Activated CD4-positive, CD25-positive, alpha-beta regulatory T cell (primary cell): ENCODE data around the gene P2RY6.

Experiments
- DNase-seq, 4 experiments: peaks; one replicate each; lab custom pipeline; 2025; lab: John Stamatoyannopoulos, UW

P2RY6 gene

DNA sequence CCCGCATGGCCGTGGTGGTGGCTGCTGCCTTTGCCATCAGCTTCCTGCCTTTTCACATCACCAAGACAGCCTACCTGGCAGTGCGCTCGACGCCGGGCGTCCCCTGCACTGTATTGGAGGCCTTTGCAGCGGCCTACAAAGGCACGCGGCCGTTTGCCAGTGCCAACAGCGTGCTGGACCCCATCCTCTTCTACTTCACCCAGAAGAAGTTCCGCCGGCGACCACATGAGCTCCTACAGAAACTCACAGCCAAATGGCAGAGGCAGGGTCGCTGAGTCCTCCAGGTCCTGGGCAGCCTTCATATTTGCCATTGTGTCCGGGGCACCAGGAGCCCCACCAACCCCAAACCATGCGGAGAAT is 25.1 kb downstream of the P2RY6 start:
- DNase-seq, result no peak

DNA sequence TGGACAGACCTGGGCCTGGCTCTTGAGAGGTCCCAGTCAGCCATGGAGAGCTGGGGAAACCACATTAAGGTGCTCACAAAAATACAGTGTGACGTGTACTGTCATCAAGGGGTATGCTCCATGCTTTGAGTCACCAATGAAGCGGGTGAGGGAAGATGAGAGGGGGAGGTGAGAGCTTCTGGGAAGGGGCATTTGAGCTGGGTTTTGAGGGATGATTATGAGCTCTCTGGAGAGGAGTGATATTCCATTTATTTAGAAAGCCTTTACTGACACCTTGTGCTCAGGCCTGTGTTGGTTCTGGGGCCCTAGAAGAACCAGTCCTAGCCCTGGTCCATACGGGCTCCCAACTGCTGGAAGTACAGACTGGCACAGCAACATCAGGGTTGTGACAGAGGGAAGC is 25.6 kb downstream of the P2RY6 start:
- no peak for DNase-seq

DNA sequence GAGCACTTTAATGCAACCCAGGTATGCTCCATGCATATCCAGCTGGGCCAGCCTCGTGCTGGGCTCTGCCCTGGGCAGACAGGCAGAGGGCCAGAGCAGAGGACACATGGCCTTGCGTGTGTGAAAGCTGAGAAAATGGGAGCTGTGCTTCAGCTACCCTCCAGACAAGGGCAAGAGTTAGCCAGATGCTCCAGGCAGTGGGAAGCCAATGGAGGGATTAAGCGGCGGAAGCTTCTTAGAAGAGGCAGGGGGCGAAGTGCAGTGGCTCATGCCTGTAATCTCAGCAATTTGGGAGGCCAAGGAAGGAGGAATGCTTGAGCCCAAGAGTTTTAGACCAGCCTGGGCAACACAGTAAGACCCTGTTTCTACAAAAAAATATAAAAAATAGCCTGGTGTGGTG is 26.1 kb downstream of the P2RY6 start:
- no peak for DNase-seq

DNA sequence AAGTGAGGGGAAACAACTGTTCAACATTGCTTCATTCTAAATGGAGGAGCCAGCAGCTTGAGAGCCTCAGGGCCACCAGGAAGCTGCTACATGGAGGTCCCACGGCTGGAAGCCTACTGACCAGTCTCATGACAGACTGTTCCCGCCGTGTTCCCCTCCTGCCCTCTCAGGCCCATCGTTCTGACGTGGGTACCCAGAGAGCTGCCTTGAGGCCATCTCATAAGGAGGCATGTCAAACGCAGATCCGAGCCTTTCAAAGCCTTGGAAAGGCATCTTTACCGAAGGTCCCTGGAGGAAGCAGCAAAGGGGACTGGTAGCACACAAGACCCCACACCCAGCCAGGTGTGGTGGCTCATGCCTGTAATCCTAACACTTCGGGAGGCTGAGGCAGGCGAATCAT is 27.6 kb downstream of the P2RY6 start:
- DNase-seq, result no peak

DNA sequence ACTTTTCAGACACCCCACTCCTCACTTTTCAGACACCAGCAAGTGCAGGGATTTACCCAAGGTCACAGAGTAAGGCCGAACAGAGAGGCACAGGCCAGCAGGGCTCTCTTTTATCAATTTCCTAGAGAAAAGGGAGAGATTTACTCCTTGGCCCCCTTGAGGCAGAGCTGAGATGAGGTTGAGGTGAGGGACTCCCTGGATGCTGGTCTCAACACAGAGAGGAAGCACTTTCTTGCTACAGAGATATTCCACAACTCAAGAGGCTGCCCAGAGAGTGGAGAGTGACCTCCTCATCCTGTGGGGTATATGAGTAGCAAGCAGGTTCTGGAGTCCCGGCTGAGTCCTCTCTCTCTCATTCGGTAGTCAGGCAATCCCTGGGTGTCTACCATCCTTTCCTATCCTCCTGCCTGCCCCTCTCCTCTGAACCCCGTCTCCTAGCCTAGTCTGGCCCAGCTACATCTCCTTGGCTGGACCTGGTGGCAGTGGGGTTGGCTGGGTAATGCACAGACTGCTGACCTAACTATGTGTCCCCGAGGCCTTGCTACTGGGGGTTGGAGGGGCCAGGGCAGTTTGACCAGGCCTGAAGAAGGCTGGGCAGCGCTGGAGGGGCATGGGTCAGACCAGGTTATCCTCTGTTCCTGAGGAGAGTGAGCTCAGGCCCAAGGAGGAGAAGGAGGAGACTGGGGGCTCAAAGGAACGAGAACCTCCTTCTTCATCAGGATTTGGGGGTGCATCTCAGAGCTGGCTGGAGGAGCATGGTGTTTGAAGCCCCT is 34.1 kb downstream of the P2RY6 start:
- DNase-seq, result no peak

DNA sequence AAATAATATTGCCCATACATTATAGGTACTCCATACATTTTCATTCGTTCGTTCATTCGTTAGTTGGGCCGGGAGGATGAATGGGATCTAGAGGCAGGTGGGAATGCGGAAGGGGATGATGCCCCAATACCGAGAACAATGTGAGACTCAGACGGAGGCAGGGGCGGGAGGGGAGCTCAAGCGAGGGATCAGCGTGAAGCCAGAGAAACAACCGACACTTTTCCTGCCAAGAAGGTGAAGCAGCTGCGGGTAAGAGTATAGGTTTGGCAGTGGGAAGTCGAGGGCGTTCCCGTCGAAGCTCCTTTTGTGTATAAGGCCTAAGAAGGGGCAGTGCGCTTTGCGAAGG is 34.8 kb downstream of the P2RY6 start:
- no peak for DNase-seq

DNA sequence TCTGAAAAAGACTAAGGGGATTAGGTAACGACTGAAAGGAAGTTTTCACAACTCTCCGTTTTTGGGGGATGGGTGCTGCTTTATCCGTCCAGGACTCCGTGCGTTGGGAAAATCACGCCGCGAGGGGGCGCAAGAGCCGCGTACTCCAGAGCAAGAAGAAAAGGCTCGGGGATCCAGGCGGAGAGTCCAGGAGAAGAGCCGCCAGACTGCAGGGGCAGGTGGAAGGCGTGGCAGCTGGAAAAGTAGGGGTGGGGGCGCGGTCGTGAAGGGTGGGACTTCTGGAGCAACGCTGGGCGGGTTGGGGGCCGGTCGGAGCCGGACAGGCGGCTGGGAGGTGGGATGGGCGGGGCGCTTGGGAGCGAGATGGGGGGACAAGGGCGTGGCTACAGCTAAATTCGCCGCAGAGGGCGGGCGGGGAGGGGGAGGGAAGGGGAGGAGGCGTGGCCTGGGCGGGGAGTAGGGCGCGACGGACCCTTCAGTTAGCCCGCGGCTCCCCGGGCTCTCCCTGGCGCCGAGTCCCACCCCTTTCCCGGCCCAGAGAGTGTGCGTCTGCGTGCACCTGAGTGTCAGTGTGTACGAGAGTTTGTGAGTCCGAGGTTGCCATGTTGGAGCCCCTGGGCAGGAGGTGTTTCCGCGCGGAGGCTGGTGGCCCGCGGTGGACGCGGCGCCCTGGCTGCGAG is 35.3 kb downstream of the P2RY6 start:
- peak; percentile 72 to 94 (median 78) for DNase-seq

DNA sequence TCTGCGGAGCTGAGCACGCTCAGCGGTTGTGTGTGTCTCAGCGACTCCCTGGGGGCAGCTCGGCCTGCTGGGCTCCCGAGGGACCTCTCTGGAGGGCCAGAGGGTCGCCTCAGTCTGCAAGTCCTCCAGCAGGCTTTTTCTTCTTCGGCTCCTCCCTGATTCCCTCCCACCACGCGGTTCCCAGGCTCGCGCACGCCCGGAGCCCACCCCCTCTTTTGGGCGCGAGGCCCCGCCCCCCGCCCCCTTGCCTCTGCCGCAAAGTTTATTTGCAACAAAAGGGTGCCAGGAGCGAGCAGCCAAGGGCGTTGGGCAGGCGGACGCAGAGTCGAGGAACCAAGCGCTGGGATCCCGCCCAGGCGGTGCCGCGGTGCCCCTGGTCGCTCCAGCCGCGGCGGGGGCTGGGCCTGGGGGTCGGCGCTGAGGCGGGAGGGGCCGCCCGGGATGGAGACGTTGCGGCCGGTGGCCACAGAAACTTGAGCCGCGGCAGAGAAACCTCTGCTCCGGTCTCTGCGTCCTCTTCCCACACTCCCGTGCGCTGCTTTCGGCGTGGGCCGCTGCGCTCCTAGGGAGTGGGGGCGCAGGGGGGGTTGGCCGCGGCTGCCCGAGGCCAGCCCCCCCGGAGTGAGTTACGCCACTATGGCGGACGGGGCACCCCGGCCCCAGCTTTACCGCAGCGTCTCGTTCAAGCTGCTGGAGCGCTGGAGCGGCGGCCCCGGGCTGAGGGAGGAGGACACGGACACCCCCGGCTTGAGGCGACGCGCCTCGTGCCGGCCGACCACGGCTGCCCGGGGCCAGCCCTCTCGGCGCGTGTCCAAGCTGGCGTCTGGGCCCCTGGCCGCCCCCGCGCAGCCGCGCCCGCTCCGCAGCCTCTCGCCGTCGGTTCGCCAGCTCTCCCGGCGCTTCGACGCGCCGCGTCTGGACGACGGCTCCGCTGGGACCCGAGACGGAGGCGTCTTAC is 36.1 kb downstream of the P2RY6 start, which contains the start of gene ARHGEF17:
TSS of gene ARHGEF17 (plus strand) at position 274 of the 958 bp plus-strand sequence. CDS start at position 637, 363 bp downstream.
- DNase-seq, result no peak

DNA sequence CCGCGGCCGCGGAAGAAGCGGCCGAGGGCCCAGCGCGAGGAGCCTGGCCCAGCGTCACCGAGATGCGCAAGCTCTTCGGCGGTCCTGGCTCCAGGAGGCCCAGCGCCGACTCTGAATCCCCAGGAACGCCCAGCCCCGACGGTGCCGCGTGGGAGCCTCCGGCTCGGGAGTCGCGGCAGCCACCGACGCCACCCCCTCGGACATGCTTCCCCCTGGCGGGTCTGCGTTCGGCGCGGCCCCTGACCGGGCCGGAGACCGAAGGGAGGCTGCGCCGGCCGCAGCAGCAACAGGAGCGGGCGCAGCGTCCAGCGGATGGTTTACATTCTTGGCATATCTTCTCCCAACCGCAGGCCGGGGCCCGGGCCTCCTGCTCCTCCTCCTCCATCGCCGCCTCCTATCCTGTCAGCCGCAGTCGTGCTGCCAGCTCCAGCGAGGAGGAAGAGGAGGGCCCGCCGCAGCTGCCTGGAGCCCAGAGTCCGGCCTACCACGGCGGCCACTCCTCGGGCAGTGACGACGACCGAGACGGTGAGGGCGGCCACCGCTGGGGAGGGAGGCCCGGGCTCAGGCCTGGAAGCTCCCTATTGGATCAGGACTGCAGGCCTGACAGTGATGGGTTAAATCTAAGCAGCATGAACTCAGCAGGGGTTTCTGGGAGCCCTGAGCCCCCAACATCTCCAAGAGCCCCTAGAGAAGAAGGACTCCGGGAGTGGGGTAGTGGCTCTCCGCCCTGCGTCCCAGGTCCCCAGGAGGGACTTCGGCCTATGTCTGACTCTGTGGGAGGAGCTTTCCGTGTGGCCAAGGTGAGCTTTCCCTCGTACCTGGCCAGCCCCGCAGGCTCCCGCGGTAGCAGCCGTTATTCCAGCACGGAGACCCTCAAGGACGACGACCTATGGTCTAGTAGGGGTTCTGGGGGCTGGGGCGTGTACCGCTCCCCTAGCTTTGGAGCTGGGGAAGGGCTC is 37.1 kb downstream of the P2RY6 start:
- DNase-seq, result no peak

DNA sequence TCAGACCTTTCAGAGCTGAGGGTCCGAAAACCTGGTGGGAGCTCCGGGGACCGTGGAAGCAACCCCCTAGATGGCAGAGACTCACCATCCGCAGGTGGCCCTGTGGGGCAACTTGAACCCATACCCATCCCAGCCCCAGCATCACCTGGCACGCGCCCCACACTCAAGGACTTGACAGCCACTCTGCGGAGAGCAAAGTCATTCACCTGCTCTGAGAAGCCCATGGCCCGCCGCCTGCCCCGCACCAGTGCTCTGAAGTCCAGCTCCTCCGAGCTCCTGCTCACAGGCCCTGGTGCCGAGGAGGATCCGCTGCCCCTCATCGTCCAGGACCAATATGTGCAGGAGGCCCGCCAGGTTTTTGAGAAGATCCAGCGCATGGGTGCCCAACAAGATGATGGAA is 37.9 kb downstream of the P2RY6 start:
- DNase-seq, result no peak

DNA sequence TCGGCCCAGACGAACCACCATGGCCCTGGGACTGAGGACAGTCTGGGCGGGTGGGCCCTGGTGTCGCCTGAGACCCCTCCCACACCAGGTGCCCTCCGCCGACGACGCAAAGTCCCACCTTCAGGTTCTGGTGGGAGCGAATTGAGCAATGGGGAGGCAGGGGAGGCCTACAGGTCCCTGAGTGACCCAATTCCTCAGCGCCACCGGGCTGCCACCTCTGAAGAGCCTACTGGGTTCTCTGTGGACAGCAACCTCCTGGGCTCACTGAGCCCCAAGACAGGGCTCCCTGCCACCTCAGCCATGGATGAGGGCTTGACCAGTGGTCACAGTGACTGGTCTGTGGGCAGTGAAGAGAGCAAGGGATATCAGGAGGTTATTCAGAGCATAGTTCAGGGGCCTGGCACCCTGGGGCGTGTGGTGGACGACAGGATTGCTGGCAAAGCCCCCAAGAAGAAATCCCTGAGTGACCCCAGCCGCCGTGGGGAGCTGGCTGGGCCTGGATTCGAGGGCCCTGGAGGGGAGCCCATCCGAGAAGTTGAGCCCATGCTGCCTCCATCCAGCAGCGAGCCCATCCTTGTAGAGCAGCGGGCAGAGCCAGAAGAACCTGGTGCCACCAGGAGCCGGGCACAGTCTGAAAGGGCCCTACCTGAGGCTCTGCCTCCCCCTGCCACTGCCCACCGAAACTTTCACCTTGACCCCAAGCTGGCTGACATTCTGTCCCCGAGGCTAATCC is 38.7 kb downstream of the P2RY6 start:
- DNase-seq, result no peak

DNA sequence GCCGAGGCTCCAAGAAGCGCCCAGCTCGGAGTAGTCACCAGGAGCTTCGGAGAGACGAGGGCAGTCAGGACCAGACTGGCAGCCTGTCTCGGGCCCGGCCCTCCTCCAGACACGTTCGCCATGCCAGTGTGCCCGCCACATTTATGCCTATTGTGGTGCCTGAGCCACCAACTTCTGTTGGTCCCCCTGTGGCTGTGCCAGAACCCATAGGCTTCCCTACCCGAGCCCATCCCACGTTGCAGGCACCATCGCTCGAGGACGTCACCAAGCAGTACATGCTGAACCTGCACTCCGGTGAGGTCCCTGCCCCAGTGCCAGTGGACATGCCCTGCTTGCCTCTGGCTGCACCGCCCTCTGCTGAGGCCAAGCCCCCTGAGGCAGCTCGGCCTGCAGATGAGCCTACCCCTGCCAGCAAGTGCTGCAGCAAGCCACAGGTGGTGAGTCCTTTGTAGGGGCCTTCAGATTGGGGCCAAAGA is 39.3 kb downstream of the P2RY6 start:
- DNase-seq, result no peak

DNA sequence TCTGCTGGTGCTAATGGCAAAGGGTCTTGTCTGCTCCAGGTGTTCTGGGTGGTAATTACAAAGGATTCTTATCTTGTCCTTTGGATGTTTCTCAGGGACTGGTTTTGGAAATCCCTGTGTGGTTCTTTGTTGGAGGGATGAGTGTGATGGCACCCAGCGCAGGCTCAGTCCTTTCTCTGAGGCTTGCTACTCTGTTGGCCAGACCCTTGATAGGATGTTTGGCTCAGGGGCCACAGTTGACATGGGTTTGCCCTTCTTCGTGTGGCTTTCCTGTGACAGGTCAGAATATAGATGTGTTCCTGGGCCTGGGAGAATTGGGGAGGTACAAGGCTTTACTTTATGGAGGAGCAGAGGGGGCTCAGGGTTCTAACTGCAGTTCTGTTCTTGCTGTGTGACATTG is 39.9 kb downstream of the P2RY6 start:
- no peak for DNase-seq

DNA sequence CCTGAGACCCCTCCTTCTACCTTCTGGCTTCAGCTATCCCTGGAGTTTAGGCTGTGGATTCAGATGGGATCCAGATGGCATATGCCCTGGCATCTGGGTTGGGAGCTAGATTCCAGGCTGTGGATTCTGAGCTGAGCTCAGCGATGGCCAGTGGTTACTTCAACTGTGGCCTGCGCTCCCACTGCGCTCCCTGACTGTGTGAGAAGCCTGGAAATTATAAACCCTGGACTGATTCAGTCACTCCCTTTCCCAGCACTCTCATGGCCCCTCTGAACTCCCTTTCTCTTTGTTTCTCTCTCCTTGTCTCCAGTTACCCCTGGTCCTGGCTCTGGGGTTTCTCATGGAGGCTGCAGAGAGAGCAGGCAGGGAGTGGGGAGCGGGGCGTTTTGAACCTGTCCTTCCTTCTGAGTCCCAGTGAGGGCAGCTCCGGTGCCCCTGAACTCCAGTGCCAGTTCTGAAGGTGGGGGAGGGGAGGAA is 40.8 kb downstream of the P2RY6 start:
- DNase-seq, result no peak

DNA sequence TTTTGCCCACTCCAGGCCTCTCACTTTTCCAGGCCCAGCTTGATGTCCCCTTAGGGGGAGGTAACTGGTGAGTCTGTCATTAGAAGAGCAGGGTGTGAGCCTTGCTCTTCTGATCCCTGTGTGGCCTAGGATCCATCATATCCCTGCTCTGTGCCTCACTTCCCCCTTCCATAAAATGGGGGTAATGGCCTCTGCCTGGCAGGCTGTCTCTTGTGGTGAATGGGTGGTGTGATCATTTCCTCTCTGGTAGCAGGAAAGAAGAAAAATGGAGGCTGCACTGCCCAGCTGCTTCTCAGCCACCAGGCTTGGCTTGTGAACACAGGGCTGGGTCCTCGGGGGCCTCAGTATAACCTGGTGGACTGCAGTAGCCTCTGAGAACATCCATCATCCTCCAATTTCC is 41.5 kb downstream of the P2RY6 start:
- DNase-seq, result no peak

DNA sequence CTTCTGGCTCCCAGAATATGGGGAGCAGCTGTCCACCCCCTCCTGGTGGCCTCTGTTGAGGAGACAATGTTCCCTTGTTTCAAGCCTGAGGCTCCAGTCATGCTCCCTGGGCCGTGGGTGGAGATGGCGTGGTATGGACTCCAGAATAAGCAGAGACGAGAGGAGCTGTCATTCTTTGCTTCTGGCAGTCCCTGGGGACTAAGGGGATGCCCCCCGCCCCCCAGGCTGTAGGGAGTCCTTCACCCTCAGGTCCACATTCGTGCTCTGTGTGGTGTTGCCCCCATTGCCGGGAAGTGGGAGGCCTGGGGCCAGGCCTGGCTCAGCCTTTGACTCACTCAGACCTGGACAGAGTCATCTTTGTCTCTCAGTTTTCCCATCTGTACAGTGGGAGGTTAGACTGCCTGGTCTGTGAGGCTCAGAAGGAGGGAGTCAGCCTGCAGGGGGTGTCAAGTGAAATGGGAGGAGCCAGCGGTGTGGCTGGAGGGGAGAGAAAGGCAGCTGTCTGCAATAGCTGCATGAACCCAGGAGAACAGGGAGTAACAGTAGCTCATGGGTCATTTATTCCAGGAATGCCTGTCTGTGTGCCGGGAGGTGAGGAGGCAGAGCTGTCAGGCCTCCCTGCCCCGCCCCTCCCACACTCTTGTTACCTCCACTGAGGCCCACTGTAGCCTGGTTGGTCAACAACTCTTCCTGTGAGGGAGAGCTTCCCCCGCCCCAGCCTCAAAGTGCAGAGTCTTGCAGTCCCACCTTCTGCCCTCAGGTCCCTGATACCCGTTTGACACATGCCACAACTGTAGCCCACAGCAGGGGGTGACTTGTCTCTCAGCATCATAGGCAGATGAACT is 42.2 kb downstream of the P2RY6 start:
- no peak for DNase-seq

DNA sequence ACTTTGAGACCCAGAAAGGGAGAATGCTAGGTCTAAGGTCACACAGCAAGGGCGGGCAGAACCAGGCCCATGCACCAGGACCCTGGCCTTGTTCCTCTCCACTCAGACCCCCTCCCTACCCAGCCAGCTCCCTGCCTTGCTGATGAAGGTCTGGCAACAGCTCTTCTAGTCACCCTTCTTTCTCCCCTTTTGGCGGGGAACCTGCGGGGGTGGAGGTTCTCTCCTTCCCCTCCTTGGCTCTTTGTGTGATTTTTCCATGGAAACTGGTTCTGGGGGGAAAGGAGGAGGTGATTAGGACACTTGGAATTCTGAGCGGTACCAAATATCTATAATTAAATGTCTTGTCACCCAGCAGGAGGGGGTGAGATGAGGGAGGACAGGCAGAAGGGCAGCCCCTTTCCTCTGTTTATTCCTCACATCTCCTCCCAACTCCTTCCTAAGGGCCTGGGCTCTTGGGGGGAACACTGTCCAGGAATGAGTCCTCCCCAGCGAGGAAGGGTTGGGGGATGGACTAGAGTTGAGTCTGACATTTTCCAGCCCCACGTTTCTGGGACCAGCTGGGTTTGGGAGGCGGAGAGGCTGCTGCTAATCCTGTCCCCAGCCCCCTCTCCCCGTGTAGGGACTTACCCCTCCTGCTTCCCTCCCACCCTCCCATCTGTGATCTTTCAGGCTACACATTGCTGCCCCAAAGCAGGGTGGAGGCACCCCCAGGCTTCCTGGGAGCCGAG is 43.3 kb downstream of the P2RY6 start:
- no peak for DNase-seq

DNA sequence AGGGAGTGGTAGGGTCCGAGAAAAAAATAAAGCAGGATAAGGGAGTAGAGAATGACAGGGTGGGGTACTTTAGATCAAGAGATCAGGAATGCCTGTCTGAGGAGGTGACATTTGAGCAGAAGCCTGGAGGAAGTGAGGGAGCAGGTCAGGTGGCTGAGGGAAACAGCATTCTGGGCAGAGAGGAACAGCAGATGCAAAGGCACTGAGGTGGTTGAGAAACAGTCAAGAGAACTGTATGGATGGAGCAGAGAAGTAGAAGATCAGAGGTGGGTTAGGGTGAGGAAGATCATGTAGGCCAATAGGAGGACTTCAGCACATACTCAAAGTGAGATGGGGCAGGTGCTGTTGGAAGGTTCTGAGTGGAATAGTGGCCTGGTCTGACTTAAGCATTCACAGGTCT is 44.3 kb downstream of the P2RY6 start:
- no peak for DNase-seq

DNA sequence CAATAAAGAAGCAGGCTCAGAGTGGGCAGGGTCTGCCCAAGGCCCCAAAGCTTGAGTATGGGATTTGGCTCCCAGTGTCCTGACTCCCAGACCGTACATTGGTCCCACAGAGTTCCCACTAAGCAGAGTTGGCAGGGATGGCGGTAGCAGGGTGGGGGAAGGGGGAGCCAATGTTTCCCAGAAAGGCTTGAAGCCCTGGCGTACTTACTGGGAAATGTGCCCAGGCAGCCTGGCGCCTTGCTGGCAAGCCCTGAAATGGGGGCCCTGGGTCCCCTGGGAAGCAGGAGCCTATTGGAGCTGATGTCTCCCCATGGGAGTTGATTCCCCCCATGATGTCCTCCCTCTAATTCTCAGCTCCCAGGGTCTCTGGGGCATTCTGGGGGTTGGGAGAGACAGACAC is 45.2 kb downstream of the P2RY6 start:
- DNase-seq, result no peak
